Vagina (tissue), 2 donors: ENCODE results near the gene STK32A.

Experiments
- CTCF ChIP-seq, 3 experiments: fragments of 450-650 bp in 2 of 3; fragments of 200-600 bp in 1 of 3; sonication (generic) in 1 of 3; IDR thresholded peaks; one replicate each; pipeline ENCODE4 v1.5.1; 2017 to 2019; ENCODE audit warnings: antibody characterized with exemption in 3 of 3, mild to moderate bottlenecking in 2 of 3, moderate library complexity in 2 of 3
- POLR2A ChIP-seq, 2 donors: fragments of 450-650 bp; IDR thresholded peaks; one replicate each; pipeline ENCODE4 v1.6.1; 2017; ENCODE audit warnings: antibody characterized with exemption in 2 of 2, mild to moderate bottlenecking in 2 of 2, moderate library complexity in 2 of 2
- POLR2AphosphoS5 ChIP-seq, 2 donors: sonication (generic); formaldehyde crosslinking; IDR thresholded peaks; one replicate each; pipeline ENCODE4 v1.9.0; 2017; ENCODE audit warnings: antibody characterized with exemption in 2 of 2, mild to moderate bottlenecking in 2 of 2, low read depth in 1 of 2; ENCODE audit not compliant: insufficient read depth in 1 of 2

- TF ChIP-seq CTCF (IDR thresholded peaks at IDR 0.05) (peak in 1 of 3 experiments; percentile 29), POLR2AphosphoS5 (IDR thresholded peaks at IDR 0.05; ENCODE audit: insufficient read depth in 1 of 2, low read depth in 1 of 2) (no peak), POLR2A (IDR thresholded peaks at IDR 0.05) (no peak)
Measured at GRCh38 chr5:147369742-147370374, 135.0 kb downstream of the STK32A start.
